GM11168 (cell line): Measurements from ENCODE around the gene EPHB1.

Experiments used
- in situ Hi-C: fragments of 300-500 bp; cut with MboI; formaldehyde crosslinking; loops from one replicate; pipeline ENCODE4 v1.12.0; 2022; ENCODE audit warnings: low sequenced_read_pairs; ENCODE audit not compliant: unreplicated experiment

The EPHB1 gene

DNA sequence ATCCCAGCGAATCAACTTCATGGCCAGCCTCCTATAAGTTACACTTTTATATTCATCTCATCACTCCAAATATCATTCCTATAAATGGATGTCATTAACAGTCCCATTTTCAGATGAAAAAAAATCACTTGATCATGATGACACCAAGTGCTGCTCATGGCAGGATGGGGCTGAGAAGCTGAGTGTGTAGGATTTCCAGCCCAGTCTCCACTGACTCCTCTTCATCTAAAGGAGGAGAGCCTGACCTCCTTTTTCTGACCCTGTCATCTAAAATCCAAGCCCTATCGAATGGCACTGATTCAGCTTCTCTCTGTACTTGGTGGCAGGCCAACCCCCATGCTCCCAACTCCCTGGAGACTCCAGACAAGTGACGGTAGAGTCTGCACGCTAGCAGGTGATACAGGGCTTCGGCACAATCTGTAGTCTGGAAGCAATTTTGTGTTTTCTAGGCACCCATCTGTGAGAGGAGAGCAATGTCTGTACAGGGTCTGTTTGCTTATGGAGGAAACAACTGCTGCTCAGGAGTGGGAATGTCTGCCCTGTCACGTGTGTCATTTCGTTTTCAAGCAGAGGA, 103.2 kb downstream of the EPHB1 start:
- in situ Hi-C loops, result no loop called here

DNA sequence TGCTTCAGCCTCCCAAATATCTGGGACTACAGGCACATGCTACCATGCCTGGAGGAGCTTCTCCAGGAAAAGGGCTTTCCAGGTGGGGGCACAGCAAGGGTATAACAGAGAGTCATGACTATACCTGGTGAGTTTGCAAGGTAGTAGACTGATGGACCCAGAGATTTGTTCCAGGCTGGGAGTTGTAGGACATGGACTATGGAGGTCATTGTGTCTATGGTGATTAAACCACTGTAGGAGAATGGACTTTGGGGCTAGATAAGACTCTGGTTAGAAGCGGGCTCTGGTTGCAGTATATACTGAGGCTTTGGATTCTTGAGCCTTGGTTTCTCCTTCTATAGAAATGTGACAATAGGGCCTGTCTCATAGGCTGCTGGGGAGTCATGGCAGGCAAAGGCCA, 104.7 kb downstream of the EPHB1 start:
- in situ Hi-C loops, result no loop called here

DNA sequence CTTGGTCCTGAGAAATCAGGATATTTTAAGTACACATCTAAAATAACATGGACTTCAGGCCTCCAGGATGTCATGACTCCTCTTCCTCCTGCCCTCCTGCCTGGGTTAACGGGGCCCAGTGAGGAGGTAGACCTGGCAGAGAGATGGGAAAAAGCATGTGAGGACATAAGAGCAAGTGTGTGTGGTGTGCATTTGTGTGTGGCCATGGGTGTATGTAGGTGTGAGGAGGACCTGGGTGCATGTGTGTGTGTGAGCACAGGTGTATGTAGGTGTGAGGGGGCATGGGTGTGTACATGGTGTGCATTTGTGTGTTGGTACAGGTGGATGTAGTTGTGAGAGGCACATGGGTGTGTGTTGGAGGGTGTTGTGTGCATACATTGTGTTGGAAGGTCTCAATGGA, 105.4 kb downstream of the EPHB1 start:
- in situ Hi-C loops, result no loop called here

DNA sequence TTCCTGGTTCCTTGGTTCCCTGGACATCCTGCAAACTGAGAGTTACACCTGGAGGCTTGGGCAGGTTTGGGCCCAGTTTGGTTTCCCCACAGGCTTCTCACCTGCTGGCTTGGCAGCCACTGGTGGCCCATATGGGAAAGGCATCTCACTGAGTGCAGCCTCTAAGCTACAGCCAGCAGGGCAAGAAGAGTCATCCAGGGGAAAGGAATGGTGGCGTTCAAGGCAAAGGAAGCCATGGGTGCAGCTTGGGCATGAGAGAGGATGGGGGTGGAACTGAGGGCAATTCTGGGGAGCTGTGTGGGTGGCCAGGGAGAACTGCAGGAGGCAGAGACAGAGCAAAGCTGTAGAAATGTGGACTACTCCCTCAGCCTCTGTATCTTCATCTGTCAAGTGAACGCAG, 106.4 kb downstream of the EPHB1 start:
- in situ Hi-C loops, result no loop called here

DNA sequence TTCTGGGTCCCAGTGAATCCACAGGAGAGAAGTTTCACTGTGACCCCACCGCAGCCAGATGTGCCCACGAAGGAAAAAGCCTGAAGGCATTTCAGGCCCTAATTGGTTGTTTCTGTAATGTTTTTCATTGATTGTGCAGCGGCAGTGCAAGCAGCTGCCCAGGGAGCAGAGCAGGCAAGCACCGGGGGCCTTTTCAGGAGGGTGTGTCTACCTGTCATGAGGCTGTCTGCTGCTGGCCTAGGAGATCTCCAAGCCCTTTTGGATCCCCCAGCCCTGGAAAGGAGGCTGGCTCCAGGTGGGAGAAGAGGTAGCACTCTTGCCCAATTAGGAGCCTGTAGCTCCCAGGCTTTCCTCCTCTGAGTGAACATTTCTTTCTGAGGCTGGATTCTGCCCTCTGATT, 108.8 kb downstream of the EPHB1 start:
- in situ Hi-C loops, result no loop called here

DNA sequence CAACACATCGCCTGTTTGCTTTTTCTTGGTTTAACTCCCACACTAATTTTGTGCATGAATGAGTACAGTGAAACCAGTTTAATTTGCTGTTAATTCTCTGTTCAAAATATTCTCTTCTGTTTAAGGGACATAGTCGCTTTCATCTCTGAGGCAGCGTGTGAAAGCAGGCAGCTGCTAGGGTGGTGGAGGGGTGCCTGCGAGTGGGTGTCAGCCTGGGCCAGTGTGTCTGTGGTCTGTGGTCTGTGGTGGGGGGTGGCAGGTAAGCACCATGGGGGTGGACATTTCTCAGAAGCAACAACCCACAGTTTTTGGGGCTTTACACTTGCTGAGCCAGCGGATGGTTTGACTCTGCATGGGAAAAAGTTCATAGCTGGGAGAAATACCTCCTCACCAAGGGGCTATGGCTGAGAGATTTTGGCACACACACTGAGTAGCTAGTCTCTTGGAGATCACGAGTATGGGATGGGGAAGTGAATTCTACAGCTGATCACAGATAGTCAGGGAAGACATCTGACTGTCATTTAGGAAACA, 109.2 kb downstream of the EPHB1 start:
- in situ Hi-C loops, result no loop called here

DNA sequence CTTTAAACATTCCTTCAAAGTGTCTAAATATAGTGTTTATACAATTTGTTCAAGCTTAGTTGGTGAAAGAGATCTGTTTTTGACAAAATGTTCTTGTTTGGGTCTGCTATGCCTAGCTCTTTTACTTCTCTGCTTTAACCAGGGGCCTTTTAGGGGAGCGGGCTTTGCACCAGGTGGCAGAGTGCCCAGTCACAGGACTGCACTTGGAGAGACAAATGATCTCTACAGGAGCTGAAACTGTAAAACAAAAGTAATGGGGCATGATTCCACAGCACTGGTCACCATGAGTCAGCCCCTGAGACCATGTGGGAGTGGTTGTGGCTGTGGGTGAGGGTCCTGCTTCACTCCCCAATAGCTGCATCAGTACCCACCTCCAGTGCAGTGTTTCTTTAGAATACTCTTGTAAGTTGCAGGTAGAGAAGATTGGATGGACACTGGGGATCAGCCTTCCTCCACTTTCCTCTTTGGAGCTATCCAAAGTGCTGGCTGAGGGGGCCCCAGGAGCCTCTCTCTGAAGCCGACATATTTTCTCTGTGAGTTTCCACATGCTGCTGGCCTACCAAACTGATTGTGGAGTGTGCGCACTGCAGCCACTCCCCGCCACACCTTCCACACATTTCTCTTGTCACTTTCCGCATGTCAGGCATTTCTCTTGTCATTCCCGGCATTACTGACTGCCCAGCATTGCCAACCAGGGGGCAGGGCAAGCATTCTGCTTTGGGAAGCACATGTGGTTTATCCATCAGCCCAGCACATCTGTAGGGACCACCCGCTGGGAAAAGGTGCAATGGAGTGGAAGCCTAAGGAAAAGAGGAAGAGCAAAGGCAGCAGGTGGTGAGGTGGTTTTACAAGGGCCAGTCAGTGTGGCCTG, 110.0 kb downstream of the EPHB1 start:
- in situ Hi-C loops, result no loop called here

DNA sequence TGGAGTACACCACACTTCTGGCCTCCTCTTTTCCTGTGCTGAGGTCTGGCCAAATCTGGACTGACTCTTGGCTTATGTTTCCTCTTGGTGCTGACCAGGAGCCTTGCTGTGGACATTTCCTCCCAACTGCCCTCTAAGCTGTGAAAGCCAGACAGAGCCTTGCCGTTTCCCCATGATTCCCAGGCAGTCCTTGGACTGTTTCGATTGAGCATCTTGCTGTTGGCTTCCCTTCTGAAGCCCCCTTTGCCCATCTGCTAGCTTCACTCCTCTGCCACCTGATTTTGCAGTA, 110.5 kb downstream of the EPHB1 start:
- in situ Hi-C loops, result no loop called here

DNA sequence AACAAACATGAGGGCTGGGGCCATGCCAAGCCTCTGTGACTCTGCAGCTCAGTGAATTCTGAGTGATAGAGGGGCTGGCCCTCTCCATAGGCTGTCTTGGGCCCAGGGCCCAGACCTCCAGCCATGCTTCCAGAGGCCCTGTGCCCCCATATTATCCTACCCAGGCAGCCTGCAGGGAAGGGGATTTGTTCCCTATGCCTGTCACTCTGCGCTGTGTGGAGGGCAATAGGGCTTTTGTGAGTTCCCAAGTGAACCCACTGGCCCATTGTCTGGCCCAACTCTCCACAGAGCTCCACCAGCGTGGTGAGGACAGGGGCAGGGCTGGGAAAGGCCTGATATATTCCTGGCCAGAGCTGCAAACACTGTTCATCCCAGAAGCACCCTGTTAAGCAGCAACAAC, 113.2 kb downstream of the EPHB1 start:
- in situ Hi-C loops, result no loop called here

DNA sequence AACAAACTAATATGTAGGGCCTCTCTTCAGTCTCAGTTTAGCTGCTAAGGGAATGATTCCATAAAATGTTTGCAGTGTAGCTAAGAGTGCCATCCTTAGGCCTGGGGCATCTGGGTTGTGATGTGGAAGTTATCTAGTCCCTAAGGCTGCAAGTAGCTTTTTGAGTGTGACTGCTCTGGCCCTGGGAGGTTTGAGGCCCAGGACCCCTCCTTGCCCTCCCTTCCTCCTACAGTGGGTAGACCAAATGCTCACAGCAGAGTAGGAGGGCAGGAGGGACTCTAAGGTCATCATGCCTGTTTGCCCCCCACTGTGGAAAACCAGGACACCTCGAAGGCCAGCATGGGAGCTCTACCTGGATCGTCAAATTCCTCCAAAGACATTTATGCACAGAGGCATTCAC, 115.0 kb downstream of the EPHB1 start:
- in situ Hi-C loops, result no loop called here

DNA sequence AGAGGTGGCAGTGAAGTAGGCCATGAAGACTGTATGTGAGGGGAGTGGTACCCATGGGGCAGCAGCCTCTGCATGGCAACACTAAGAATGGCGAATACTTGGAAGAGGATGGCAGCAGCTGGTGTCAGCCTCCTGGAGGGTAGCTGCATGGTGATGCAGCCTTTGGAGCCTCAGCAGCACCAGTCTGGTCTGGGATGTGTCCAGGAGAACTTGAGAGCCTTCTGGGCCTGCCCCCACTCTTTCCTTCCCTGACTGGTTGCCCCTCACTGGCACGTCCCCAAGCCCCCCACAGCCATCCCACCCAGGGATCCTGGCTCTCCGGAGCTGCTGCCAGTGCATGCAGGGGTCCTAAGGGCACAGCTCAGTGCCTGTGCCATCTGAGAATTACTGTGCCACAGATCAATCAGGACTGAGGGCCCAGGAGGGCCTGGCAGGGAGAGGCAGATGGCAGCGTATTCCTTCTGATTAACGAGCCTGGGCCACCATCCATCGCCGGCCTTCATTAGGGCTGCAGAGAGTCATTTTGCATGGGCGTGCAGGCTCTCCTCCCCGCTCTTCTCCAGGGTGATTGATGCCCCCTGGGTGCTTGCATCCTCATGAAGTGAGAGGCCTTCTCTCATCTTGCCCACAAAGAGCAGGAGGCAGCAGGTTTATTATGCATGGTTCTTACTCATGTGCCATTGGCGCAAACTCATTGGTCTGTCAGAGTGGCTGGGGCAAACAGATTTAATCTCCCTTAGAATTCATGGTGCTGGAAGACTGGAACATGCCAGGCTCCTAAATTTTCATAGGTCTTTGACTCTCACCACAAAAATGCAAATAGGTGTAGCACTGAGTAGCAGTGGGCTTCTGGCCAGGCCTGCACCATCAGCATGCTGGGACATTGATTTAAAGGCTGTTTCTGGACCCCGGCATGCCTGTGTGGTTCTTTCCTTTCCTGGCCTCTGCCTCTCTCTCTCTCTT, 116.8 kb downstream of the EPHB1 start:
- in situ Hi-C loops, result no loop called here

DNA sequence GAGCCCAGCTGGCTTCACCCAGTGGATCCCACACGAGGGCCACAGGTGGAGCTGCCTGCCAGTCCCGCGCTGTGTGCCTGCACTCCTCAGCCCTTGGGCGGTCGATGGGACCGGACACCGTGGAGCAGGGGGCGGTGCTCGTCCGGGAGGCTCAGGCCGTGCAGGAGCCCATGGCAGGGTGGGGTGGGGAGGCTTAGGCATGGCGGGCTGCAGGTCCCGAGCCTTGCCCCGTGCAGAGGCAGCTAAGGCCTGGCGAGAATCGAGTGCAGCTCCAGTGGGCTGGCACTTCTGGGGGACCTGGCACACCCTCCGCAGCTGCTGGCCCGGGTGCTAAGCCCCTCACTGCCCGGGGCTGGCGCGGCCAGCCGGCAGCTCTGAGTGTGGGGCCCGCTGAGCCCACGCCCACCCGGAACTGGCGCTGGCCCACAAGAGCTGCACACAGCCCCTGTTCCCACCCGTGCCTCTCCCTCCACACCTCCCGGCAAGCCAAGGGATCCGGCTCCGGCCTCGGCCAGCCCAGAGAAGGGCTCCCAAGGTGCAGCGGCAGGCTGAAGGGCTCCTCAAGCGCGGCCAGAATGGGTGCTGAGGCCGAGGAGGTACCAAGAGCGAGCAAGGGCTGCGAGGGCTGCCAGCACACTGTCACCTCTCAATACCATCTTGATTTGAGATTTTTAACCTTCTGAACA, 121.4 kb downstream of the EPHB1 start:
- in situ Hi-C loops, result no loop called here

DNA sequence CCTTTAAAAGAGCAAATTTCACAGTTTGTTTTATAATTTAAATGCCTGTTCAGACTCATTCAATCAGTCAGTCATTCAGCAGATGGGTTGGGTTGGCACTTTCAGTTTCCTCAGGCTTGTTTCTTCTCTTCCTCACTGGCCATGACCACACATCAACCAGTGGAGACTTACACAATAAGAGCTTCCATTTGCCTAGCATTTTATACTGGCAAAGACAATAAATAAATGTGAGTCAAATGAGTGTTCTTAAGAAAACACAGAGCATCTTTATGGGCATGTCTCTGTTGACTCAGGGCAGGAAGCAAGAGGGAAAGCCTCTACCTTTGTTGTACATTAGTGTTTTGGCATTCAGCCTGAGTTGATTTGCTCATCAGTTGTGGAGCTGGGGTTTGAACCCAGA, 122.6 kb downstream of the EPHB1 start:
- in situ Hi-C loops, result no loop called here

DNA sequence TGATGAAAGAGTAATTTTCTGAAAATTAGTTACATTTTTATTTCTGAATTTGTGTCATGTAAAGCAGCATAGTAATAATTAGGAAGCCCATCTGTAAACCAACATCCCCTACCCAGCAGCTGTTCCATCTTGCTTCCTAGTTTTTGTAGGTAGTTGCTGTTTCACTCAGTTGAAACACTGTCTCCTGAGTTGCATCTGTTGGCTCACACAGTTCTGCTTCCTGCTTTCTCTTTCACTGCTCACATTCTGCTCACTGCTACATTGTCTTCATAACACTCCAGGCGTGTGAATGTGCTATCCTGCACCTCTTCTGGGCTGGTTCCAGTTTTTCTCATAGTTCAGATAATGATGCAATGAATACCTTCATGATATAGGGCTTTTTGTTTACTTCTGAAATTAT, 123.4 kb downstream of the EPHB1 start:
- in situ Hi-C loops, result no loop called here

DNA sequence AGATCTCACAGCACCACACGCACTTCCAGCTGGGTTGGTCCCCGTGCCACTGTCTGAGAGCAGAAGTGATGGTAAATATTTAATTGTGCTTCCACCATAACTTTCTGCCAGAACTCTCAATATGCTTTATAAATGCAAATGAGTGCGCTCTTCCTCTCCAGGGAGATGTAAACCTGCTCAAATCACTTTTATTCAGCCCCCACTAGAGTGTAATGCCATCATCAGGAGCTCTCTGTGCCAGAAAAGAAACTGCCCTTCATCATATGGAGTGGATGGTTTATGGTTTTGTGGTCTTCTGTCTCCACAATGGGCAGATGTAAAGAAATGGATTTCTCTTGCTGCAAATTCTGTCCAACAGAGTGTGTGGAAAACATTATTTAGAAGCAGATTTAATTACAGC, 127.0 kb downstream of the EPHB1 start:
- in situ Hi-C loops, result no loop called here

DNA sequence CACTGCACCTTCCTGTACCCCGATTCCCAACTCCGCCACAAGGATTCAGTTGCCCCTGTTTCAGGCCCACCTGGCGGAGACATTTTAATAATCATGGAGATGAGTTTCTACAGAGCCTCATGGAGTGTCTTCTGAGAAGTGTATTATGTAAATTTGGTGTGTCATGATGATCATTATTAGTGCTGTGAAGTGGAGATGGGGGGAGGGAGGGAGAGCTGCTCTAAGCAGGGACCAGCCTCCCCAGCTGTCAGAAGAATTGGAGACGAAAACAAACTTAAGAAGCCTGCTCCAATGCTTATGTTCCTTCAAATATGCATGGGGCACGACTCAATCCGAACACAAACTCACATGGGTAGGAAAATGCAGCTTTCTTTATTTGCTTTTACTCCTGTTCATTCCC, 127.8 kb downstream of the EPHB1 start:
- in situ Hi-C loops, result no loop called here

DNA sequence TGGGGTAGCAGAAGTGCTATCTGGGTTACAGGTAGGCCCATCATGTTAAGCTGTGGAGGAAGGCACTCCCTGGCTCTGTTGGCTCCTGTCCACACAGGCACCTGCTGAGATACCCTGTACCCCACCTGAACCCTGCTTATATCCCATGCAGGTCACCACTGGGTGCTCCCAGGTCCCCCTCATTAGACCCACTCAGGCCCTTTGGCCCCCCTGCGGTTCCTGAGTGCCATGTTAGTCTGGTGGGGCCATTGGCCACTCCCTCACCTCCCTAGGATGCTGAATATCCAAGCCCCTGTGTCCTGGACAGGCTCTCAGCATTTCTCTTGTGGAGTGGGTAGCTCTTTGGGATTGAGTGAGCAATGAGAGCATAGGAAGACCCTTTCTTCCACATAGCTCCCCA, 128.2 kb downstream of the EPHB1 start:
- in situ Hi-C loops, result no loop called here

DNA sequence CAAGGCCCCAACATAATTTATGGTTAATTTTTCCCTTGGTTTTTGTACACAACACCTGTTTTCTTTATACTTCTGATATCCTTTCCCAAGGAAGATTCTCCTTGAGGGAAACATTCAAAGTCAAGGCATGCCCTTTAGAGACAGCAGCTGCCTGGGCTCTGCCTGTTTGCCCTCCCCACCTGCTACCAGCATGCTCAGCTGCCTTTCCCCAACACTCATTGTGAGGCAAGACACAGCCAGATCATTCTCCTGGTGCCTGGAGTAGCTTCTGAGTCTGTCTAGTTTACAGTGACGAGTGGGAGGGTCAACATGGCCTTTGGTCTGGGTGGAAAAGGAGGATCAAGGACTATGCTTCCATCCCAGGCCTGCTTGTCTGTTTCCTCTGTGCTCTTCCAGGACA, 132.5 kb downstream of the EPHB1 start:
- in situ Hi-C loops, result no loop called here

DNA sequence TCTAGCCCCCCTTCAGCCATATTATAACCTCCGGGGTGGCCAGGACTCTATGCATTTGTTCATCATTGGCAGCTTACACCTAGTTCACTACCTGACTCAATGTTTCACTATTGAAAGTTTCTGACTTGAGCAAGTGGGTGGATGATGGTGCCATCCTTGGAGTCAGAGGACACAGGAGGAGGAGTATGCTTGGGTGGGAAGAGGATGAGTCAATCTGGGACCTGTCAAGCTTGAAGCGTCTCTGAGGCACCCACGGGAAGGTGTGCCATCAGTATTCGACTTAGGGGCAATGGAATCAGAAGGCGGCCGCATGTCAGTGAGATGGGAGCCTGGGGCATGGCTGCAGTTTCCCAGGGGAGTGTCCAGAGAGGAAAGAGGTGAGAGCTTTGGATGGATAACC, 133.3 kb downstream of the EPHB1 start:
- in situ Hi-C loops, result no loop called here

DNA sequence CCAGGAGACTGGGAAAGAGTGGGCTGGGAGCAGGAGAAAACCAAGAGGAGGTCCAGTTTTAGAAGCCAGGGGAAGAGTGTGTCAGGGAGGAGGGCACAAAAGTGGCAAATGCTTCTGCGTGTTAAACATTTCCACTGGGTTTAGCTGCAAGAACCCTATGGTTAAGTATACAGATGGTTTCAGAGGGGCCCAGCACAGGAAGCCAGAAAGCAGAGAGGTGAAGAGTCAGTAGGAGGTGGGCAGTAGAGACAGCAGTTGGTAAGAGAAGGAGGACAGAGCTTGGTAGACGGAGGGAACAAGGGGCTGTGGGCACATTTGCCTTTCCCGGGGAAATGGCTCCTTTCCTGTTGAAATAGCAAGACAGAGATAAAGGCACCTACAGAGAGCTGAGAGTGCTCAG, 133.8 kb downstream of the EPHB1 start:
- in situ Hi-C loops, result no loop called here
